Keratinocyte (primary cell): ENCODE data around the gene KIFC1. TPM values are rescaled to one million over a fixed set of nuclear protein-coding genes. Genes with fewer than 3 reads are reported as not detected.
"Not testable (repeated sequence)": the region's sequence is repeated elsewhere in the genome, so short reads cannot be mapped to it uniquely, and the experiment has no call there.

Source experiments
- DNase-seq: peaks from one replicate; pipeline ENCODE4 v3.0.0-alpha.2; 2011; ENCODE audit warnings: low read depth, missing footprints, low spot score
- FAIRE-seq: peaks from 2 replicates; lab custom pipeline; 2011; peaks lifted over from hg19 to GRCh38; lab: Jason Lieb, UNC
- H2AFZ ChIP-seq: 2 replicates; pipeline ENCODE4 v1.6.0; 2012; ENCODE audit warnings: low read length, control low read depth, inconsistent platforms; ENCODE audit not compliant: control insufficient read depth
- H3K27ac ChIP-seq: 2 replicates; pipeline ENCODE4 v1.5.1; 2011; ENCODE audit warnings: low read length; ENCODE audit not compliant: control insufficient read depth, insufficient read depth
- H3K27me3 ChIP-seq: 3 replicates; pipeline ENCODE4 v1.6.0; 2011; ENCODE audit warnings: low read length; ENCODE audit not compliant: control insufficient read depth, insufficient read depth; ENCODE audit errors: extremely low read depth
- H3K36me3 ChIP-seq, 2 experiments: 2 replicates in 1 of 2; 3 replicates in 1 of 2; pipeline ENCODE4 v1.5.1; 2011; ENCODE audit warnings: low read length in 2 of 2, mild to moderate bottlenecking in 1 of 2; ENCODE audit not compliant: control insufficient read depth in 2 of 2, insufficient read depth in 2 of 2; ENCODE audit errors: extremely low read depth in 1 of 2
- H3K4me1 ChIP-seq: 3 replicates; pipeline ENCODE4 v1.5.1; 2011; ENCODE audit warnings: low read length; ENCODE audit not compliant: control insufficient read depth, insufficient read depth; ENCODE audit errors: extremely low read depth
- H3K4me2 ChIP-seq: 3 replicates; pipeline ENCODE4 v1.6.0; 2011; ENCODE audit warnings: low read depth, low read length; ENCODE audit not compliant: control insufficient read depth, insufficient read depth; ENCODE audit errors: extremely low read depth
- H3K4me3 ChIP-seq, 3 experiments: fragments of 200-600 bp in 1 of 3; sonication (generic) in 1 of 3; 2 replicates in 2 of 3; 3 replicates in 1 of 3; pipeline ENCODE4 v1.5.1; 2011 to 2016; ENCODE audit warnings: low read length in 3 of 3, mild to moderate bottlenecking in 3 of 3, control low read depth in 2 of 3, inconsistent platforms in 1 of 3, low read depth in 1 of 3, mixed read lengths in 1 of 3, mixed run types in 1 of 3, moderate library complexity in 1 of 3; ENCODE audit not compliant: control insufficient read depth in 2 of 3, insufficient read depth in 2 of 3; ENCODE audit errors: extremely low read depth in 1 of 3
- H3K79me2 ChIP-seq: 2 replicates; pipeline ENCODE4 v1.6.0; 2012; ENCODE audit warnings: low read length; ENCODE audit not compliant: control insufficient read depth, insufficient read depth
- H3K9ac ChIP-seq: 3 replicates; pipeline ENCODE4 v1.6.0; 2011; ENCODE audit warnings: low read length; ENCODE audit not compliant: control insufficient read depth, insufficient read depth; ENCODE audit errors: extremely low read depth
- H3K9me1 ChIP-seq: 3 replicates; pipeline ENCODE4 v1.6.0; 2011; ENCODE audit warnings: low read length; ENCODE audit not compliant: control insufficient read depth, insufficient read depth; ENCODE audit errors: extremely low read depth
- H3K9me3 ChIP-seq: 2 replicates; pipeline ENCODE4 v1.5.1; 2012; ENCODE audit warnings: low read depth, low read length; ENCODE audit not compliant: control insufficient read depth
- H4K20me1 ChIP-seq: 3 replicates; pipeline ENCODE4 v1.6.0; 2011; ENCODE audit warnings: low read length; ENCODE audit not compliant: control insufficient read depth, insufficient read depth; ENCODE audit errors: extremely low read depth
- CTCF ChIP-seq, 3 experiments: IDR thresholded peaks in 1 of 3; conservative IDR thresholded peaks in 1 of 3; optimal IDR thresholded peaks in 1 of 3; 2 replicates in 2 of 3; 3 replicates in 1 of 3; pipeline versions ENCODE3 to v1.5.1; 2011; ENCODE audit warnings: low read length in 3 of 3, mild to moderate bottlenecking in 3 of 3, moderate library complexity in 2 of 3, control low read depth in 1 of 3, inconsistent platforms in 1 of 3; ENCODE audit not compliant: insufficient read depth in 2 of 3; ENCODE audit errors: extremely low read depth in 1 of 3
- EZH2 ChIP-seq: IDR thresholded peaks from one replicate; pipeline ENCODE4 v1.6.1; 2012; ENCODE audit warnings: inconsistent platforms, mild to moderate bottlenecking, low read length, moderate library complexity
- dilution Hi-C: fragments of 300-500 bp; cut with MboI; formaldehyde crosslinking; loops from one replicate; pipeline ENCODE4 v1.7.0; 2020; ENCODE audit warnings: low sequenced_read_pairs; ENCODE audit not compliant: extremely low pct_ligation_motif_present
- polyA plus RNA-seq, 5 experiments: library from polyadenylated mRNA; depleted of rRNA in 3 of 5; stranded (reverse) in 3 of 5; stranded (forward) in 1 of 5; unstranded in 1 of 5; fragments of >200 nt; gene quantifications; 1 replicate in 1 of 5; 2 replicates in 3 of 5; 3 replicates in 1 of 5; pipeline versions ENCODE4 v1.2.1 to v1.2.3, GENCODE V29; 2011 to 2012; ENCODE audit warnings: missing spikeins in 2 of 5, low read depth in 1 of 5, low replicate concordance in 1 of 5

KIFC1 gene
- polyA plus RNA-seq, 1 donor (not counting 4 experiments of a cell fraction or from before 2014, with no cell fraction given): 20.0 TPM

DNA sequence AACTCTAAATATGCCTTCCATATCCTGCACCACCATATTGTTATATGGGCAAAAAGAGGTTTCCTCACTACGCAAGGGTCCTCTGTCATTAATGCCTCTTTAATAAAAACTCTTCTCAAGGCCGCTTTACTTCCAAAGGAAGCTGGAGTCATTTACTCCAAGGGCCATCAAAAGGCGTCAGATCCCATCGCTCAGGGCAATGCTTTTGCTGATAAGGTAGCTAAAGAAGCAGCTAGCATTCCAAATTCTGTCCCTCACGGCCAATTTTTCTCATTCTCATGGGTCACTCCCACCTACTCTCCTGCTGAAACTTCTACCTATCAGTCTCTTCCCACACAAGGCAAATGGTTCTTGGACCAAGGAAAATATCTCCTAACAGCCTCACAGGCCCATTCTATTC, 43.8 kb upstream of the KIFC1 start:
- H3K27ac ChIP-seq: no peak overlapping the region
- H3K4me1 ChIP-seq: no peaks in the 10 kb centered on the region
- H3K9ac ChIP-seq: no peak overlapping the region
- no peaks in the 10 kb centered on the region for H3K27me3 ChIP-seq
- no peak overlapping the region for H3K4me3 ChIP-seq
- no peak for TF ChIP-seq EZH2
- no peak for TF ChIP-seq CTCF (optimal IDR thresholded peaks at IDR 0.05 in 1 of 3, IDR thresholded peaks at IDR 0.05 in 1 of 3, conservative IDR thresholded peaks at IDR 0.05 in 1 of 3; ENCODE audit: extremely low read depth in 1 of 3, insufficient read depth in 2 of 3, low read length in 3 of 3)
- dilution Hi-C loops: no loop called here
- no peak for FAIRE-seq
- H4K20me1 ChIP-seq: no peaks in the 10 kb centered on the region
- no peaks in the 10 kb centered on the region for H3K9me3 ChIP-seq
- H3K4me2 ChIP-seq: no peak overlapping the region
- H2AFZ ChIP-seq: no peak overlapping the region
- no peaks in the 10 kb centered on the region for H3K36me3 ChIP-seq
- no peak for DNase-seq
- H3K79me2 ChIP-seq: no peaks in the 10 kb centered on the region
- no peaks in the 10 kb centered on the region for H3K9me1 ChIP-seq

- H3K9me1 ChIP-seq, H3K4me3 ChIP-seq, H3K9ac ChIP-seq, H3K36me3 ChIP-seq, DNase-seq, H4K20me1 ChIP-seq, H3K4me1 ChIP-seq, H3K4me2 ChIP-seq, H2AFZ ChIP-seq, H3K27me3 ChIP-seq, H3K79me2 ChIP-seq, FAIRE-seq, dilution Hi-C loops, H3K9me3 ChIP-seq, H3K27ac ChIP-seq: not testable (repeated sequence)
Measured at GRCh38 chr6:33355860-33356259, 35.8 kb upstream of the KIFC1 start.

GRCh38 chr6:33356295-33356694, 35.3 kb upstream of the KIFC1 start:
- no peaks in the 10 kb centered on the region for H3K9me1 ChIP-seq
- H4K20me1 ChIP-seq: no peaks in the 10 kb centered on the region
- no peak for FAIRE-seq
- no peak overlapping the region for H3K4me2 ChIP-seq
- DNase-seq: no peak
- H2AFZ ChIP-seq: no peak overlapping the region
- dilution Hi-C loops: no loop called here
- no peak overlapping the region for H3K4me3 ChIP-seq
- no peak overlapping the region for H3K27ac ChIP-seq
- H3K9me3 ChIP-seq: no peaks in the 10 kb centered on the region
- no peaks in the 10 kb centered on the region for H3K4me1 ChIP-seq
- no peaks in the 10 kb centered on the region for H3K36me3 ChIP-seq
- H3K9ac ChIP-seq: no peak overlapping the region
- TF ChIP-seq CTCF (optimal IDR thresholded peaks at IDR 0.05 in 1 of 3, IDR thresholded peaks at IDR 0.05 in 1 of 3, conservative IDR thresholded peaks at IDR 0.05 in 1 of 3; ENCODE audit: extremely low read depth in 1 of 3, insufficient read depth in 2 of 3, low read length in 3 of 3) (no peak), EZH2 (no peak)
- no peaks in the 10 kb centered on the region for H3K27me3 ChIP-seq
- no peaks in the 10 kb centered on the region for H3K79me2 ChIP-seq

DNA sequence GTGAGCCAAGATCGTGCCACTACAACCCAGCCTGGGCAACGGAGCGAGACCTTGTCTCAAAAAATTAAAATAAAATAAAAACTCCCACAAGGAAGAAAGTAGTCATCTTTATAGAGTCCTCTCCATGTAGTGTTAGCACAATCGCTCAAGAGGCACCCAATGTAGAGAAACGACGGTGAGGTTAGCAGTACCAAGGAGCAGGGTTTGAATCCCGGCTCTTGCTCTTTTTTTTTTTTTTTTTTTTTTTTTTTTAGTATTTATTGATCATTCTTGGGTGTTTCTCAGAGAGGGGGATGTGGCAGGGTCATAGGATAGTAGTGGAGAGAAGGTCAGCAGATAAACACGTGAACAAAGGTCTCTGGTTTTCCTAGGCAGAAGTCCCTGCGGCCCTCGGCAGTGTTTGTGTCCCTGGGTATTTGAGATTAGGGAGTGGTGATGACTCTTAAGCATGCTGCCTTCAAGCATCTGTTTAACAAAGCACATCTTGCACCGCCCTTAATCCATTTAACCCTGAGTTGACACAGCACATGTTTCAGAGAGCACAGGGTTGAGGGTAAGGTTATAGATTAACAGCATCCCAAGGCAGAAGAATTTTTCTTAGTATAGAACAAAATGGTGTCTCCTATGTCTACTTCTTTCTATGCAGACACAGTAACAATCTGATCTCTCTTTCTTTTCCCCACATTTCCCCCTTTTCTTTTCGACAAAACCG, 34.3 kb upstream of the KIFC1 start:
- DNase-seq, H3K9ac ChIP-seq, H3K79me2 ChIP-seq, H3K4me2 ChIP-seq, H3K9me1 ChIP-seq, H3K27ac ChIP-seq, H2AFZ ChIP-seq, H3K4me3 ChIP-seq, H3K4me1 ChIP-seq, H3K9me3 ChIP-seq, H3K36me3 ChIP-seq, H4K20me1 ChIP-seq, dilution Hi-C loops, FAIRE-seq, H3K27me3 ChIP-seq: not testable (repeated sequence)
